Breast epithelium (tissue), 3 donors: ENCODE measurements around the gene TBC1D14.

Experiments
- POLR2A ChIP-seq: fragments of 450-650 bp; IDR thresholded peaks from one replicate; pipeline ENCODE4 v1.6.1; 2016; ENCODE audit warnings: antibody characterized with exemption, mild to moderate bottlenecking, moderate library complexity
- TF ChIP-seq, protein P1 (sequence below), 3 donors: fragments of 450-650 bp; IDR thresholded peaks; one replicate each; pipeline ENCODE4 v1.5.1; 2016 to 2017; ENCODE audit warnings: antibody characterized with exemption in 3 of 3, mild to moderate bottlenecking in 3 of 3, moderate library complexity in 3 of 3

DNA sequence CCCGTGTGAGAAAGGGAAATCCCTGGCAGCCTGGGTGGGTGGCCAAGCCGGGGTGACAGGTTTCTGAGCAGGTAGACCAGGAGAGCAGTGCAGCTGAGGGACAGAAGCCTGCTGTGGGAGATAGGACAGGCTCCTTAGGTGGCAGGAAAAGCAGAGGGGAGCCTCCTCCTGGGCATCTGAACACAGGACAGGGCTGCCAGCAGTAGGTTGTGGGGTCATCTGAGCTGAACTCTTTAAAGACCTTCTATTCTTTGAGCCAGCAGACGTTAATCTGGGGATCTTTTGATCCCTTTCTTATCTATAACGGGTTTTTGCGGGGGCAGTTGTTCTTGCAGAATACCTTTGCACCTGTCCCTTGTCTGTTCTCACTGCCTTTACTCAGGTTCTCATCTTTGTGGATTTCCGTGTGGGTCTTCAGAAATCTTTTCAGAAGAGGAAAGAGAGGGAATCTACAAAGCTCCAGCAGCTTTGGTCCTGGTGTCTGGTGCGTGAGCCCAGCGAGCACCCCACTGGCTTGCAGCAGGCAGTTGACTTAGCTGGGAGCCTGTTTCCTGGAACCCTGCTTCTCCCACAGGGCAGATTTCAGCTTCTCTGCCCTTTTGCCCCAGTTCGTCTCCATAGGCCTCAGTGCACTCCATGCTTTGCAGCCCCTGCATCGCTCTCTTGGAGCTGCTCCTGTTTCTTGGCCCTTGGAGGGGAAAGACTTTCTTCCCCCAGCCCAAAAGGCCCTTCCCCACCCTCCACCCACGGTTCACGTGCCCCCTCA, 97.7 kb downstream of the TBC1D14 start:
- TF ChIP-seq, protein P1, sequence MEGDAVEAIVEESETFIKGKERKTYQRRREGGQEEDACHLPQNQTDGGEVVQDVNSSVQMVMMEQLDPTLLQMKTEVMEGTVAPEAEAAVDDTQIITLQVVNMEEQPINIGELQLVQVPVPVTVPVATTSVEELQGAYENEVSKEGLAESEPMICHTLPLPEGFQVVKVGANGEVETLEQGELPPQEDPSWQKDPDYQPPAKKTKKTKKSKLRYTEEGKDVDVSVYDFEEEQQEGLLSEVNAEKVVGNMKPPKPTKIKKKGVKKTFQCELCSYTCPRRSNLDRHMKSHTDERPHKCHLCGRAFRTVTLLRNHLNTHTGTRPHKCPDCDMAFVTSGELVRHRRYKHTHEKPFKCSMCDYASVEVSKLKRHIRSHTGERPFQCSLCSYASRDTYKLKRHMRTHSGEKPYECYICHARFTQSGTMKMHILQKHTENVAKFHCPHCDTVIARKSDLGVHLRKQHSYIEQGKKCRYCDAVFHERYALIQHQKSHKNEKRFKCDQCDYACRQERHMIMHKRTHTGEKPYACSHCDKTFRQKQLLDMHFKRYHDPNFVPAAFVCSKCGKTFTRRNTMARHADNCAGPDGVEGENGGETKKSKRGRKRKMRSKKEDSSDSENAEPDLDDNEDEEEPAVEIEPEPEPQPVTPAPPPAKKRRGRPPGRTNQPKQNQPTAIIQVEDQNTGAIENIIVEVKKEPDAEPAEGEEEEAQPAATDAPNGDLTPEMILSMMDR (IDR thresholded peaks at IDR 0.05) = no peak
- TF ChIP-seq POLR2A = no peak
